Measurements from ENCODE around the gene IER3.
"Not testable (repeated sequence)": the region's sequence is repeated elsewhere in the genome, so short reads cannot be mapped to it uniquely, and the experiment has no call there.

Gene IER3

DNA sequence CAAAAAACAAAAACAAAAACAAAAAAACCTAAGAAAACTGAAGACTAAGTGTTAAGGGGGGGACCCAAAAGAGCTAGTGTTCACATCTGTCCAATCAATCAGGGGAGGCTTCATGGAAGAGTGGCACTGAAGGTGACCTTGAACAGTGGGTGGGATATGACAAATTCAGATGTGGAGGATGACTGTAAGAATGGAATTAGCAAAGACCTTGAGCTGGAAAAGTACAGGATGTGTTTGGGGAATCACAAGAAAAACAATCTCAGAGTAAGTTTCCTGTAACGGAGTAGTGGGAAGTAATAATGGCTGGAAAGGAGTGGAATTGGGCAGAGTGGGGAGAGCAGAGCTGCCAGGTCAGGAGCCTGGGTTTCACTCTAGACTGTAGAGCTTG, 2.9 kb upstream of the IER3 start:
- DNase-seq: no peak

- DNase-seq: peak in 1 of 4 experiments; percentile 13
These were observed 971 bp downstream of the IER3 start for GRCh38 chr6:30743099-30744053.

DNA sequence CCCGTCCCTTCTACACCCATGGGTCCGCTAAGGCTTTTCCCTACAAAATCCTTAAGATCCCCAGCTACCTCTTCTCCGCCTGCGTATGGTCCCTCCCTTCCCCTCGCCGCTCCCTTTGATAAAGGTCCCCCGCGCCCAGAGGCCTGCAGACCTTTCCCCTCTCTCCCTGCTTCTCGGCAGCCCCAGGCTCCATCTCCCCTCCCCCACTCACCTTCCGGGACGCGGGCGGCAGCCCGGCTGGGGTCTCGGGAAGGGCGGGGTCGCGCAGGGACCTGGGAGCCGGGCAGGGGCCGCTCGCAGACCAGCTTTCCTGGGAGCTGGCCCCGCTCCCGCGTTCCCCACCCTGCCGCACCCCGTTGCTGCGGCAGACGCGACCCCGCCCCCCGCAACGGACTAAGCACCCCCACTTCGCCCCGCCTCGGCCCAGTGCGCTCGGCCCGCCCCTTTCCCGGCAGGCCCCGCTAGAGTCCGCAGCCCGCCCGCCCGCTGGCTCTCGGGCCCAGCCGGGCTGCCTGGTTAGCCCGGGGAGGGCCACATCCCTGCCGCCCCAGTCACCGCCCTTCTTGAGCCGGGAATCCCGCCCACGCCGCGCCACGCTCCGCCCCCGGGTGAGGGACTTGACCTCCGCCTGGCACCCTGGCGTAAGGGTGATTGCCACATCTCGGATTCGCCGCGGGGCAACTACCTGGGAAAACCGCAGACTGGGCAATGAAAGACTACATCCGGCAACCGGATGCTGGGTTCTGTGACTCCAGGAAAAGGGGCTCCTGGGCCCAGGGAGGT, 1.8 kb downstream of the IER3 start, which contains the start of gene FLOT1:
FLOT1 (minus strand) TSS at position 372 of the 783 bp plus-strand sequence. CDS start 498 bp downstream, outside the sequence.
- peak; percentile 63 to 72 (median 64) for DNase-seq

DNA sequence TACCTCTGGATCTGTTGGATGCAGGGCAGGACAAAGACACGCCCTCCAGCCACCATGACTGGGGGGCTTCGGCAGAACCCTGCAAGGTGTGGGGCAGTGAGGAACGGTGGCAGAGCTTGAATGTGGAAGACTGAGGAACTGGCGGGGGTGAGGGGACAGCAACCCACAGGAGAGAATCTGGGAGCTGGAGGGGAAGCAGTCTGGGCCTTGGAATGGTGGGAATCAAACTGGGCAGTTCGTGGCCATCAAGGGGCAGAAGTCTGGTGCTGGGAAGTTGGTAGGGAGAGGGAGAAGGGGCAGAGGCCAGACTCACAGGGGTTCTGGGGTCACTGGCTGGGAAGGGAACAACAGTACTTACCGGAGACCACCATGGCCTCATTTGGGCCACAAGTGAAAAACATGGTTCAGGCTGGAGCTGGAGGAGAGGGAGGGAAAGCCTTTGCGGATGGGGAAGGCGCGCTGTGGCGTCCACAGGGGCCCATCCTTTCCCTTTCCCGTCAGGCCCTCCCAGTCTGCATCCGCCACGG, 2.5 kb downstream of the IER3 start:
- no peak for DNase-seq

GRCh38 chr6:30741063-30741779, 3.1 kb downstream of the IER3 start:
- DNase-seq: no peak

- no peak for DNase-seq
These were observed 3.8 kb downstream of the IER3 start for GRCh38 chr6:30740540-30740870.

DNA sequence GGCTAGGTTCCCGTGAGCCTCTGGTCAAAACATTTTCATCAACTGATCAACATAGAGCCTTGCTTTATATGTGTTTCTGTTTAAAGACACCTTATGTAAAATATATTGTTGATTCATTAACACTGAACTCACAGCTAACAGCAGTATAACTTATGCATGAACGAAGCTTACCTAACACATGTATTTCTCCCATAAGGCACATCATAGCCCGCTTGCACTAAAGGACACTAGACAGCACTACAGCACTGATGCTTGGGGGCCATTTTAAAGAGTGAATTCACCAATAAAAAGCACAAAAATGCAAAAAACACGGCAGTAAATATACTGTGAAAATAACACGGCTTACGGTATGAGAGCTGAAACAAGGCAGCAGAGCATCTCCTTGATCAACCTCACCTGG, 5.8 kb downstream of the IER3 start:
- no peak for DNase-seq

DNA sequence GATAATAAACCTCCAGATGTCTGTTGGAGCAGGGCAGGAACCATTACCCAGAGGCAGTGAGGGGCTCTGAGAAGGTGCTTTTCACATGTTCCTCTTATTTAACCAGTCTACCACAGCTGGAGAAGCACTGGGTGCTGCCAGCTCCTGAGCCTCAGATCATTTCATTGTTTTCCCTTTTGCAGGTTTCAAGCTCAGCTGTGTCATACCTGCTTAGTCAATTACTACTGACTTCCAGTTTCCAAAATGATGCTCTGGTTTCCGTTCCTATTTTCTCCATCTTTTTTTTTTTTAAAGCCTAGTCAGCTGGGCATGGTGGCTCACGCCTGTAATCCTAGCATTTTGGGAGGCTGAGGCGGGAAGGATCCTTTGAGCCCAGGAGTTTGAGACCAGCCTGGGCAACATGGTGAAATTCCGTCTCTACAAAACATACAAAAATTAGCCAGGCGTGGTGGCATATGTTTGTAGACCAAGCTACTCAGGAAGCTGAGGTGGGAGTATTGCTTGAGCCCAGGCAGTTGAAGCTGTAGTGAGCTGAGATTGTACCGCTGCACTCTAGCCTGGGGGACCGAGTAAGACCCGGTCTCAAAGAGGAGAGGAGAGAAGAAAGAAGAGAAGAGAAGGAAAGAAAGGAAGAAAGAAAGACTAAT, 8.6 kb downstream of the IER3 start:
- no peak for DNase-seq

- no peak for DNase-seq
These were observed 12.0 kb downstream of the IER3 start for GRCh38 chr6:30732237-30732943.

DNA sequence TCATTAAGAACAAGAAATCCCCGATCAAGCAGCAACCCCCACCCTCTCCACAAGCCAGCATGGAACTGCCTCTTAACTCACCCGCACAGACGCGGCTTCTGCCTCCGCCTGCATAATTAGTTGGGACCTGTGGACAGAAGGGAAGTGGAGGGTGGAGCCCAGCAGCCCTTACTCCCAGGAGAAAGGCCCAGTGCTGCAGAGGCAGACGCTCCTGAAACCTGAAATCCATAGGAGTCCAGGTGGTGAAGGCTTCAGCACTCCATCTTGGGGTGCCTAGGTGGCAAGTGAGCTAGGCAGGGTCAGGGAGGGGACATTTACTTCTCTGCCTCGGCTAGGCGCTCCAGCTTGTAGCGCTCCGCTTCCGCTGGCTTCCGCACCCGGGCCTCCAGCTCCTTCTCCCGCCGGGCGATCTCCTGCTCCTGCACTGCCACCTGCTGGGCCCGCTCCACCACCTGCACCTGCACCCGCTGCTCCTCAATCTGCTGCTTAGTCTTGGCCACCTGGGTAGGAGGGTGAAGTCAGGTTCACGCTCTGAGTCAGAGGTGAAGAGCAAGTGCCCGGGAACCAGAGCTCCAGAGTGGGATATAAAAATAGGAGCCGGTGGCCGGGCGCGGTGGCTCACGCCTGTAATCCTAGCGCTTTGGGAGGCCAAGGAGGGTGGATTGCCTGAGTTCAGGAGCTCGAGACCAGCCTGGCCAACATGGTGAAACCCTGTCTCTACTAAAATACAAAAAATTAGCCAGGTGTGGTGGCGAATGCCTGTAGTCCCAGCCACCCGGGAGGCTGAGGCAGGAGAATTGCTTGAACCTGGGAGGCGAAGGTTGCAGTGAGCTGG, 13.5 kb downstream of the IER3 start:
- DNase-seq: peak; percentile 55 to 77 (median 68)

- DNase-seq: no peak
These were observed 16.3 kb downstream of the IER3 start for GRCh38 chr6:30727920-30728553.

GRCh38 chr6:30726506-30727413, 17.6 kb downstream of the IER3 start:
- no peak for DNase-seq

DNA sequence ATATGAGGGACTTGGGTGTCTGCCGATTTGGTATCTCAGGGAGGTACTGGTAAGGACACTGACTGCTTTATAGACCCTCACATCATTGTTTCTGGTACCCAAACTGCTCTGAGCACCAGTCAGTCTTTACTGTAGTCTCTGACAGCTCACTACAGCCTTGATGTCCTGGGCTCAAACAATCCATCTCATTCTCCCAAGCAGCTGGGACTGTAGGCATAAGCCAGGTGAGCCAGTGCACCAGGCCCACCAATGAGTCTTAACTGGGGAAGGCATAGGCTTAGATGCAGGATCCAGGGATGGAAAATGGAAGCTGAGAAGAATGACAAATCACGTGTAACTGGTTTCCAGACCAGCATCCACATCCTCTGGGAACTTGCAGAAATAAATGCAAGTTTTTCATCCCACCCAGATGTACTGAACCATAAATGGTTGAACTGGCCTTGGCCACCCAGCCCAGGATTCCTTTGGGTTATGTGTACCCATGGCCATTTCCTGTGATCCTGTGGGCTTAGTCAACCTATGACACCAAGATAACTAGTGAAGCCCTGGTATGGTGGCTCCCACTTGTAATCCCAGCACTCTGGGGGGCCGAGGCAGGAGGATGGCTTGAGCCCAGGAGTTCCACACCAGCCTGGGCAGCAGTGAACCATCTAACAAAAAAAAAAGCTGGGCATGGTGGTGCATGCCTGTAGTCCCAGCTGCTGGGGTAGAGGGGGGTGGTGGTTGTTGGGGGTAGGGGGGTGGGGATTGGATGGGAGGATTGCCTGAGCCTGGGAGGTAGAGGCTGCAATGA, 18.4 kb downstream of the IER3 start:
- DNase-seq: no peak

DNA sequence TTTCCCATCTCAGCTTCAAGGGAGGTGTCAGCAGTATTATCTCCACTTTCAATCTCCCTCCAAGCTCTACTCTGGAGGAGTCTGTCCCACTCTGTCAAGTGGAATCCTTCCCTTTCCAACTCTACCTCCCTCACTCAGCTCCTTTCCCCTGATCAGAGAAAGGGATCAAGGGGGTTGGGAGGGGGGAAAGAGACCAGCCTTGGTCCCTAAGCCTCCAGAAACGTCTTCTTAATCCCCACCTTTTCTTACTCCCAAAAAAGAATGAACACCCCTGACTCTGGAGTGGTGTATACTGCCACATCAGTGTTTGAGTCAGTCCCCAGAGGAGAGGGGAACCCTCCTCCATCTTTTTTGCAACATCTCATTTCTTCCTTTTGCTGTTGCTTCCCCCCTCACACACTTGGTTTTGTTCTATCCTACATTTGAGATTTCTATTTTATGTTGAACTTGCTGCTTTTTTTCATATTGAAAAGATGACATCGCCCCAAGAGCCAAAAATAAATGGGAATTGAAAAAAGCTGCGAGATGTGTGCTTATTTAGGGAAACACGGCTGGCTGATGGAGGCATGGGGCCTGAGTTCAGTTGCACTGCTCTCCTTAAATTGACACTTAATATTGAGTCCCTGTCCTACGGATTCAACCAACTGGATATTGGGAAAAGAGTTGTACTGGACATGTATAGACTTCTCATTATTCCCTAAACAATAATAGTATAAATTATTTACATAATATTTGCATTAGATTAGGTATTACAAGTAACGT, 19.3 kb downstream of the IER3 start:
- no peak for DNase-seq

DNA sequence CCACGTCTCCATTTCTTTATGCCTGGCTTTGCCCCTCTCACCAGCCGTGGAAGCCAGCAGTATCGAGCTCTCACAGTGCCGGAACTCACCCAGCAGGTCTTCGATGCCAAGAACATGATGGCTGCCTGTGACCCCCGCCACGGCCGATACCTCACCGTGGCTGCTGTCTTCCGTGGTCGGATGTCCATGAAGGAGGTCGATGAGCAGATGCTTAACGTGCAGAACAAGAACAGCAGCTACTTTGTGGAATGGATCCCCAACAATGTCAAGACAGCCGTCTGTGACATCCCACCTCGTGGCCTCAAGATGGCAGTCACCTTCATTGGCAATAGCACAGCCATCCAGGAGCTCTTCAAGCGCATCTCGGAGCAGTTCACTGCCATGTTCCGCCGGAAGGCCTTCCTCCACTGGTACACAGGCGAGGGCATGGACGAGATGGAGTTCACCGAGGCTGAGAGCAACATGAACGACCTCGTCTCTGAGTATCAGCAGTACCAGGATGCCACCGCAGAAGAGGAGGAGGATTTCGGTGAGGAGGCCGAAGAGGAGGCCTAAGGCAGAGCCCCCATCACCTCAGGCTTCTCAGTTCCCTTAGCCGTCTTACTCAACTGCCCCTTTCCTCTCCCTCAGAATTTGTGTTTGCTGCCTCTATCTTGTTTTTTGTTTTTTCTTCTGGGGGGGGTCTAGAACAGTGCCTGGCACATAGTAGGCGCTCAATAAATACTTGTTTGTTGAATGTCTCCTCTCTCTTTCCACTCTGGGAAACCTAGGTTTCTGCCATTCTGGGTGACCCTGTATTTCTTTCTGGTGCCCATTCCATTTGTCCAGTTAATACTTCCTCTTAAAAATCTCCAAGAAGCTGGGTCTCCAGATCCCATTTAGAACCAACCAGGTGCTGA, 20.3 kb downstream of the IER3 start:
- not testable (repeated sequence) for DNase-seq

DNA sequence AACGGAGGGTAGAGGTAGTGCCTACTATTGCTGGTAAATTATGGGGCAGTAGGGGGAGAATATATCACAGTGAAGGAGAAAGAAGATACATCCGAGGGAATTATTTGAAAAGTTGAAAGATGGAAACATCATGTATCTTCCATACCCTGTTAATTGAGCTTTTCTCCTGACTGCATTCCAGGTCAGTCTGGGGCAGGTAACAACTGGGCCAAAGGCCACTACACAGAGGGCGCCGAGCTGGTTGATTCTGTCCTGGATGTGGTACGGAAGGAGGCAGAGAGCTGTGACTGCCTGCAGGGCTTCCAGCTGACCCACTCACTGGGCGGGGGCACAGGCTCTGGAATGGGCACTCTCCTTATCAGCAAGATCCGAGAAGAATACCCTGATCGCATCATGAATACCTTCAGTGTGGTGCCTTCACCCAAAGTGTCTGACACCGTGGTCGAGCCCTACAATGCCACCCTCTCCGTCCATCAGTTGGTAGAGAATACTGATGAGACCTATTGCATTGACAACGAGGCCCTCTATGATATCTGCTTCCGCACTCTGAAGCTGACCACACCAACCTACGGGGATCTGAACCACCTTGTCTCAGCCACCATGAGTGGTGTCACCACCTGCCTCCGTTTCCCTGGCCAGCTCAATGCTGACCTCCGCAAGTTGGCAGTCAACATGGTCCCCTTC, 21.0 kb downstream of the IER3 start:
- not testable (repeated sequence) for DNase-seq
